Stimulated activated naive CD8-positive, alpha-beta T cell treated with anti-CD3 and anti-CD28 coated beads, Interleukin-15, amount 100 ng/mL, for 72 hours (primary cell): ENCODE data around the gene WLS.
A peak's percentile ranks its signal among the peaks of the same experiment; 100 is the strongest.

Source experiments
- ATAC-seq: fragments of 150-1000 bp; cut with Tn5 transposase; 2 replicates; pipeline ENCODE4 v1.10.0; 2021; ENCODE audit warnings: mild to moderate bottlenecking, moderate library complexity
- DNase-seq, 2 donors: peaks; one replicate each; pipeline ENCODE4 v3.0.0; 2021 to 2022
- H3K27ac Mint-ChIP-seq, 2 donors: one replicate each; pipeline ENCODE4 v1.8.0; 2022; ENCODE audit warnings: mild to moderate bottlenecking in 2 of 2, mixed read lengths in 2 of 2, moderate library complexity in 2 of 2
- H3K27me3 Mint-ChIP-seq: one replicate; pipeline ENCODE4 v1.8.0; 2022; ENCODE audit warnings: mixed read lengths
- H3K4me1 Mint-ChIP-seq: one replicate; pipeline ENCODE4 v1.8.0; 2022; ENCODE audit warnings: mild to moderate bottlenecking, mixed read lengths
- H3K4me3 Mint-ChIP-seq, 2 donors: one replicate each; pipeline ENCODE4 v1.8.0; 2022; ENCODE audit warnings: mild to moderate bottlenecking in 2 of 2, mixed read lengths in 2 of 2, moderate library complexity in 1 of 2
- H3K9me3 Mint-ChIP-seq, 2 donors: one replicate each; pipeline ENCODE4 v1.8.0; 2022; ENCODE audit warnings: mixed read lengths in 2 of 2

Gene WLS

DNA sequence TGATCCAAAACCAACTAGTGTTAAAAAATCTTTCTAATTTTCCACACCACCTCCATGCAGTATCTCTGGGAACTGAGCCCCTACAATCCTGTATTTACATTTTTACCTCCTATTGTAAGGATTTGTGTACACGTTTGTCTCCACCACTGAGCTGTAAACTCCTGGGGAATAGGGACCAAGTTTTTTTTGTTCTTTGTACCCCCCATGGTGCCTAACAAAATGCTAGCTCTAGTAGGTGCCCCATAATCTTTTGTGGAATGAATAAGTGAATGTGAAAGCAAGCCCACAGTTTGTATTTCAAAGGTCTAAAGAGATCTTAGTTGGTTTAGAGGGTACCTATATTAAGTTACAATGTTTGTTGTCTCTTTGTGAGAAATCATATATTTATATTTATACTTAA lies 879 bp upstream of the WLS start:
- no peak for ATAC-seq

DNA sequence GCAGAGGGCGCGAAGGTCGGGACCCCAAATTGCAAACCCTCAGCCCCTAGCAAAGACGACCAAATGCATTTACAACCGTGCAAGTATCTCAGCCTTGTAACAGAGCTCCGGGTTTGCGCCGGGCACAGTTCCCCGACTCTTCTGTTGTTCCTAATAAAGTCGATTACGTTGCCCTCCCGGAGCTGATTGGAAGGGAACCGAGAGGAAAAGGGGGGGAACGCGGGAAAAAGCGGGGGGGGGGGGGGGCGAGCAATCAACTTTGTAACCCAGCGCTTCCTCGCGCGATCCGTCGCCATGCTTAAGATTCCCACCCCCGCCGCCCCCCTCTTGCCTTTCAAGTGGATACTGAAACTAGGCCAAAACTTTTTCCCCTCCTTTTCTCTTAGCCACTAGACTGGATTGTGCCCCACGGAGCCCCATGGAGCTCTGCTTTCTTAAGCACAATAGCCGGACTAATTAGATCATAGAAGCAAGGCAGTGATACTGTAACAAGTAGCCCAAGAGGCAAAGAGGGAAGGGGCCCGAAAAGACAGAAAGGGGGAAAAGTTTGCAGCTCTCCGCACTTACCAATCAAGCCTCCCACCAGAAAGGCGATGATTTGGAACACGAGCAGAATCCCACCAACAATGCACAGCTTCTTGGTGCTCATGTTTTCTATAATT lies 565 bp downstream of the WLS start:
- H3K27ac Mint-ChIP-seq: no peak overlapping the region
- ATAC-seq (no peak), DNase-seq (no peak)

More for the DNA sequence above, 879 bp upstream of the WLS start:
- peaks cover 22% of the 10 kb centered on the region for H3K4me1 Mint-ChIP-seq
- H3K9me3 Mint-ChIP-seq: no peaks in the 10 kb centered on the region
- no peak for DNase-seq
- H3K27ac Mint-ChIP-seq: peak overlapping the region in 1 of 2 donors; percentile 50
- peak overlapping the region; percentile 38 to 44 for H3K4me3 Mint-ChIP-seq
- peaks cover 62% of the 10 kb centered on the region for H3K27me3 Mint-ChIP-seq

GRCh38 chr1:68230901-68231626 lies 1.3 kb downstream of the WLS start:
- Mint-ChIP-seq H3K9me3 (no peaks in the 10 kb centered on the region), H3K4me3 (peak overlapping the region; percentile 24 to 44), H3K27ac (peak overlapping the region in 1 of 2 donors; percentile 75), H3K4me1 (peaks cover 22% of the 10 kb centered on the region), H3K27me3 (peaks cover 62% of the 10 kb centered on the region)
- DNase-seq: no peak
- peak; percentile 40 for ATAC-seq

More for the DNA sequence above, 565 bp downstream of the WLS start:
- Mint-ChIP-seq H3K27me3 (peaks cover 62% of the 10 kb centered on the region), H3K4me1 (peaks cover 22% of the 10 kb centered on the region), H3K4me3 (peak overlapping the region; percentile 44 to 70), H3K9me3 (no peaks in the 10 kb centered on the region)

DNA sequence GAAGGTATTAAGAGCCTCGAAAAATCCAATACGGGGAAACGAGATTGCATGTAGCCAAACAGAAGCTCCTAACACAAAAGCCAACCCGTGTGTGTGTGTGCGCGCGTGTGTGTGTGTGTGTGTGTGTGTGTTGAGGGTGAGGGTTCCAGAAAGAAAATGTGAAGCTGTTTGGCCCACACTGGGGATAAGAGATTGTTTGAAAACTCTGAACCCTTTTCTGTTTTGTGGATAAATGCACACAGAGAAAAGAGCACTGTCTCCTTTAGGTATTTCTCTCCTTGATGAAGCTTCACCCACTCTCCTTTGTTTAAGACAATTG lies 1.9 kb downstream of the WLS start:
- Mint-ChIP-seq H3K9me3 (no peaks in the 10 kb centered on the region), H3K27me3 (peaks cover 62% of the 10 kb centered on the region), H3K4me1 (peaks cover 22% of the 10 kb centered on the region), H3K4me3 (peak overlapping the region in 1 of 2 donors; percentile 44), H3K27ac (no peak overlapping the region)
- ATAC-seq (no peak), DNase-seq (no peak)

GRCh38 chr1:68229650-68230483 lies 2.5 kb downstream of the WLS start:
- Mint-ChIP-seq H3K27ac (no peak overlapping the region), H3K4me1 (peaks cover 22% of the 10 kb centered on the region), H3K4me3 (no peak overlapping the region), H3K9me3 (no peaks in the 10 kb centered on the region), H3K27me3 (peaks cover 59% of the 10 kb centered on the region)
- ATAC-seq: no peak
- no peak for DNase-seq

DNA sequence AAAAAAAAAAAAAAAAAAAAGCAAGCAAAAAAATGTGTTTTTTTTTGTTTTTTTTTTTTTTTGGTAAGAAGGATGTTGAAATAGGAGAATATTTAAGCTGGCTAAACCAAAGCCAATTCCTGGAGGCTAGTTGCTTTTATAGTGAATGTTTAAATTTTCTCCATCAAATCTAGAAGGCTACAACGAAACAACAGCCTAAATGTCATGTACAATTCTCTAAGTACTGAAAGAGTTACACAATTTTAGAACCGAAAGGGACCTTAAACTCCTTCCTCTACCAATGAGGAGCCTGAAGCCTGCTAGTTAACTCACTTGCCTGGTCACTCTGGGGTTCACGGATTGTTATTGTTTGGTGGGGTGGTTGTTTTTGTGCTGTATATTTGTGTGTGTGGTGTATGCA lies 3.5 kb downstream of the WLS start:
- ATAC-seq: no peak
- peaks cover 49% of the 10 kb centered on the region for H3K27me3 Mint-ChIP-seq
- no peaks in the 10 kb centered on the region for H3K9me3 Mint-ChIP-seq
- peaks cover 22% of the 10 kb centered on the region for H3K4me1 Mint-ChIP-seq
- no peak overlapping the region for H3K27ac Mint-ChIP-seq
- H3K4me3 Mint-ChIP-seq: no peak overlapping the region
- no peak for DNase-seq

- ATAC-seq (no peak), DNase-seq (no peak)
- Mint-ChIP-seq H3K9me3 (peaks cover 0 to 5% of the 10 kb centered on the region in 2 donors), H3K27me3 (peaks cover 37% of the 10 kb centered on the region), H3K4me1 (peaks cover 16% of the 10 kb centered on the region), H3K27ac (no peak overlapping the region), H3K4me3 (no peak overlapping the region)
Measured at GRCh38 chr1:68227598-68227997, 4.7 kb downstream of the WLS start.

DNA sequence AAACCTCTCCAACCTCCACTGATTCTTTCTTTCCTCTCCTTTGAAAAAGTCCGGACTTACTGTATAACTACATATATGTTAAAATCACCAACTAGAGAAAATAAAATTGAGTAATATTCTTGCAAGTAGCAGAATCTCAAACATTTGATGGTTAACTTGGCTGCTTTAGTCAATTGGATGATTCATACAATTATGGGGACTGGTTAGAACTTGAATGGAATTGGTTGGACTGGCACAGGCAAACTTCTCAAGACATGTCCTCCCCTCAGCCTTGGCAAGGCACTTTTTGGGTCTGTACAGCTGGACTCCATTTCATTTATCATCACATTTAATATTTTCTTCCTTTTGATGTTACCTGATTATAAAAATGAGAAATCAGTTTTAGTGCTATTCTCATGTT lies 6.5 kb downstream of the WLS start:
- H3K4me3 Mint-ChIP-seq: no peak overlapping the region
- no peak for DNase-seq
- no peak for ATAC-seq
- peaks cover 0 to 5% of the 10 kb centered on the region in 2 donors for H3K9me3 Mint-ChIP-seq
- H3K27ac Mint-ChIP-seq: no peak overlapping the region
- H3K4me1 Mint-ChIP-seq: peaks cover 3% of the 10 kb centered on the region
- peaks cover 19% of the 10 kb centered on the region for H3K27me3 Mint-ChIP-seq

DNA sequence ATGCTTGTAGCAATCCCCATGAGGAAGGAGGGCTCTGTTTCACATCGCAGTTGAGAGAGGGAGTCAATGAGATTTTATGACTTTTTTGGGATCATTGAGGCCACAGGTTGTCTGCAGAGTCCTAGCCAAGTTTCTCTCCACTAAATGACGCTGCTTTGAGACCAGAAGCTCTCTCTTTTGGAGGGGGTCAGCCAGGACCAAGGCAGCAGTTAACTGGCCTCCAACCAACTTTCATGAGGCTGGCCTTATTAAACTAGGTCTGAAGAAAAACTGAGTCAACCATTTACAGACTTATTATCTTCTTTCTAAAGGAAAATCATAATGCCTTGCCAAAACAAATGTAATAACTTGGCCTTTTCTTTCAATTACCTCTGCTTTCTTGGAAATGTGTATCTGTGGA lies 8.6 kb downstream of the WLS start:
- Mint-ChIP-seq H3K27ac (no peak overlapping the region), H3K4me3 (no peak overlapping the region), H3K9me3 (peaks cover 0 to 5% of the 10 kb centered on the region in 2 donors), H3K4me1 (no peaks in the 10 kb centered on the region), H3K27me3 (no peaks in the 10 kb centered on the region)
- DNase-seq: no peak
- ATAC-seq: no peak

DNA sequence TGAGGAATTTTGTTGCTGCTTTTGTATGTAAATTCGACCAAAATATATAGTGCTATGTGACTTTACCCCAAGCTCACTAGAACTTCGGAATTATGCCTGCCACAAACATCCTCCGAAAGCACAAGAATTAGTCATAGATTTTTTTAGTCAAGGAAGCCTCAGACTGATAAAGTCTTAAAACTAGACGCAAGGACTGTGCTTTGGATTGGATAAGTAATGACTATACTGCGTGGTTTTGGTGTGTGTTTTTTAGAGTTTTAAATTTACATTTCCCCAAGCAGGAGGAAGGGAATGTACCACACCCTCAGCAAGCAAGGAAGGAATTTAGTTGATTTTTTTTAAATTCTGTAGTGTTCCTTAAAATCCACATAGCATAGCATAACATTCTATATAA lies 10.3 kb downstream of the WLS start:
- Mint-ChIP-seq H3K27ac (no peak overlapping the region), H3K4me1 (no peaks in the 10 kb centered on the region), H3K9me3 (peaks cover 0 to 5% of the 10 kb centered on the region in 2 donors), H3K4me3 (no peak overlapping the region), H3K27me3 (no peaks in the 10 kb centered on the region)
- DNase-seq (no peak), ATAC-seq (no peak)

- Mint-ChIP-seq H3K9me3 (peaks cover 0 to 5% of the 10 kb centered on the region in 2 donors), H3K4me3 (no peak overlapping the region), H3K27ac (no peak overlapping the region), H3K4me1 (no peaks in the 10 kb centered on the region), H3K27me3 (no peaks in the 10 kb centered on the region)
- no peak for ATAC-seq
- no peak for DNase-seq
Measured at GRCh38 chr1:68221001-68221979, 11.0 kb downstream of the WLS start.

GRCh38 chr1:68220420-68220819 lies 11.9 kb downstream of the WLS start:
- DNase-seq (no peak), ATAC-seq (no peak)
- no peak overlapping the region for H3K27ac Mint-ChIP-seq
- no peaks in the 10 kb centered on the region for H3K4me1 Mint-ChIP-seq
- H3K4me3 Mint-ChIP-seq: no peak overlapping the region
- H3K9me3 Mint-ChIP-seq: peaks cover 0 to 5% of the 10 kb centered on the region in 2 donors
- no peaks in the 10 kb centered on the region for H3K27me3 Mint-ChIP-seq

- ATAC-seq (no peak), DNase-seq (no peak)
- Mint-ChIP-seq H3K4me1 (no peaks in the 10 kb centered on the region), H3K27ac (no peak overlapping the region), H3K9me3 (peaks cover 0 to 5% of the 10 kb centered on the region in 2 donors), H3K27me3 (no peaks in the 10 kb centered on the region), H3K4me3 (no peak overlapping the region)
Measured at GRCh38 chr1:68218490-68218889, 13.8 kb downstream of the WLS start.

DNA sequence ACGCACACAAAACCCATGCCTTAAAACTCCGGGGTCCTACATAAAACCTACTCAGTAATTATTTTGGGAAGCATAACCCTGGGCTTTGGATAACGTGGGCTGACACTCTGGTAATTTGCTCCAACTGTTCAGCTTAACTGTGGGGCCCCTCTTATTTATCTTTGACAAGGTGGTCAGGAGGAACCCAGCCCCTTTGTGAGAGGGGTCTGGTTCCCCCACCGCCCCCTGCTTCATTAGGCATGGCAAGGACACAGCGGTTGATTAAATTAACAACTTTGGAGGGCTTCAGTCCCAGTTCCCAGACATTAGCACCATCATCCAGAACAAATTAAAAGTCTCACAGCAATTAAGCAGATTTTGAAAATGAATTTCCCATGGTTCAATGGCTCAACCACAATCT lies 14.7 kb downstream of the WLS start:
- Mint-ChIP-seq H3K27me3 (no peaks in the 10 kb centered on the region), H3K9me3 (no peaks in the 10 kb centered on the region), H3K4me1 (no peaks in the 10 kb centered on the region), H3K27ac (no peak overlapping the region), H3K4me3 (no peak overlapping the region)
- no peak for ATAC-seq
- DNase-seq: no peak

GRCh38 chr1:68217060-68217554 lies 15.2 kb downstream of the WLS start:
- Mint-ChIP-seq H3K27ac (no peak overlapping the region), H3K4me1 (no peaks in the 10 kb centered on the region), H3K27me3 (no peaks in the 10 kb centered on the region), H3K9me3 (no peaks in the 10 kb centered on the region), H3K4me3 (no peak overlapping the region)
- DNase-seq: no peak
- no peak for ATAC-seq
